ENCODE results near the gene MYBBP1A. TPM values are rescaled to one million over a fixed set of nuclear protein-coding genes. Genes with fewer than 3 reads are reported as not detected.

MYBBP1A gene
- total and polyA plus RNA-seq, 12 donors = 18.7 to 30.3 (median 23.4) TPM

DNA sequence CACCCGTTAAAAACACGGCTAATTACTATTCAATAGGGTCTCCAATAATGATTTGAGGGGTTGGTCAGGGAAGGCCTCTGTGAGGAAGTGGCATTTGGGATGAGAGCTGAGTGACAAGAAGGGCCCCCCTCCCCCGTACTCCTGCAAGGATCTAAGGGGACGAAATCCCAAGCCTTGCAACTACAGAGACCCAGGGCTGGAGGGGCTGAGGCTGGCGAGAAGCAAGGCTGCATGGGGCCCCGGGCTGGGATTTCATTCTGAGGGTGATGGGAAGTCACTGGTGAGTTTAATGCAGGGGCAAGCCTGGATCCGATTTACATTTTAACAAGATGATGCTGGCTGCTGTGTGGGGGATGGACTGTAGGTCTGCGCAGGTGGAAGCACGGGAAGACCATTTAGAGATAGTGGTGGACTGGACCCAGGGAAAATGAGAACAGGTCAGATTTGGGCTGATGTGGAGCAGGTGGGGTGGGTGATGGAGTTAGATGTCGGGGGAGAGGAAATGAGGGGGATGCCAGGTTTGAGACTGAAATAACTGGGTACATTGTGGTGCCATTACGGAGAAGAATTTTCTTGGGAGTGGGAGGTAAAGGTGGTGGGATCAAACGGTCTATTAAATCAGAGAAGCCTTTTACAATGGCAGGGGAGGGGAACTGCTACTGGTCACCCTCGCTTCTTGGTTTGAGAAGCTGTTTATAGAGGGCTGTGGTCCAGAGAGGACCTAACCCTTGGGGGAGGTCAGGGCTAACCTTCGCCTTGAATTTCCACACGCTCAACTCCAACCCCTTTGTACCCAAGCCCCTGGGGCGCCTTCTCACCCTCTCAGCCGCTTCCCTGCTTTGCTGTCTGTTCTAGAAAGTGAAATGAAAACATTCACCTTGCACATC is 932 bp upstream of the MYBBP1A start:
- H3K27ac ChIP-seq = peak overlapping the region; percentile 49 to 92 (median 88)
- peaks cover 7 to 24% (median 21%) of the 10 kb centered on the region in 9 donors for H3K4me1 ChIP-seq
- intact Hi-C loops (cut with DNase I) = loop anchor here in 3 of 10 donors (5.0 to 10.0 kb wide), 2 partner anchors 61 to 134 kb away; partner anchors contain the start of gene SPNS2 (in 1 of the 3)
- no peaks in the 10 kb centered on the region for H3K9me3 ChIP-seq
- H3K36me3 ChIP-seq = peaks cover 0 to 31% (median 11%) of the 10 kb centered on the region in 9 donors
- DNase-seq (no peak), ATAC-seq (no peak)
- TF ChIP-seq, protein P1, sequence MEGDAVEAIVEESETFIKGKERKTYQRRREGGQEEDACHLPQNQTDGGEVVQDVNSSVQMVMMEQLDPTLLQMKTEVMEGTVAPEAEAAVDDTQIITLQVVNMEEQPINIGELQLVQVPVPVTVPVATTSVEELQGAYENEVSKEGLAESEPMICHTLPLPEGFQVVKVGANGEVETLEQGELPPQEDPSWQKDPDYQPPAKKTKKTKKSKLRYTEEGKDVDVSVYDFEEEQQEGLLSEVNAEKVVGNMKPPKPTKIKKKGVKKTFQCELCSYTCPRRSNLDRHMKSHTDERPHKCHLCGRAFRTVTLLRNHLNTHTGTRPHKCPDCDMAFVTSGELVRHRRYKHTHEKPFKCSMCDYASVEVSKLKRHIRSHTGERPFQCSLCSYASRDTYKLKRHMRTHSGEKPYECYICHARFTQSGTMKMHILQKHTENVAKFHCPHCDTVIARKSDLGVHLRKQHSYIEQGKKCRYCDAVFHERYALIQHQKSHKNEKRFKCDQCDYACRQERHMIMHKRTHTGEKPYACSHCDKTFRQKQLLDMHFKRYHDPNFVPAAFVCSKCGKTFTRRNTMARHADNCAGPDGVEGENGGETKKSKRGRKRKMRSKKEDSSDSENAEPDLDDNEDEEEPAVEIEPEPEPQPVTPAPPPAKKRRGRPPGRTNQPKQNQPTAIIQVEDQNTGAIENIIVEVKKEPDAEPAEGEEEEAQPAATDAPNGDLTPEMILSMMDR (IDR thresholded peaks at IDR 0.05) = no peak
- 65 to 66% methylated on average over 17 of the region's 17 CpGs for WGBS, 2 donors
- peak overlapping the region; percentile 44 to 96 (median 78) for H3K4me3 ChIP-seq
- no peaks in the 10 kb centered on the region for H3K27me3 ChIP-seq

DNA sequence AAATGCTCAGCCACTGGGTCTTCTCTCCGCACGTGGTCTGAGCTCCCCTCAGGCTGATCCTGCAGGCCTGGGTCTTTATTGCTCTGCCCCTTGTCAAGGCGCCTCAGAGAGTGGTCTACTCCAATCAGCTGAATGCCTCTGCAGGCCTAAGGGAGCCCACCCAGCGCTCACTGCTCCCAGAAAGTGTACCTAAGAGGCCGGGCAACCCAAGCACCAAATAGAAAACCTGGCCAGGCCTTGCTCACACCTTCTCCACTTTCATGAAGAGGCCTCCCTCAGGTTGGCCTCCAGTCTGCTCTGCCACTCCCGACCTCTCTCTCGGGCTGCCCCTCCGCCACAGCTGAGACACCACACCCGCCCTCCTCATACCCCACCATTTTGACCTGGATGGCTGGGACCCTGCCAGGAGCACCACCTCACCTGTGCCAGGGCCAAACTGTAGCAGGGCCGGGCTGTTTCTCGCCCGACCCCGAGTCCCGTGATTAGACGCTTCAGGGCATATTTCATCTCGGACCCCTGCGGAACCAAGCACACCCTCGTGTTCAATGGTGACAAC is 665 bp downstream of the MYBBP1A start:
- H3K36me3 ChIP-seq = peaks cover 0 to 47% (median 22%) of the 10 kb centered on the region in 9 donors
- WGBS, 2 donors = 19% methylated on average over 18 of the region's 18 CpGs
- no peaks in the 10 kb centered on the region for H3K9me3 ChIP-seq
- no peak for DNase-seq
- intact Hi-C loops (cut with DNase I) = loop anchor here in 1 of 10 donors (10.0 kb wide), 1 partner anchor 60 kb away; the partner anchor contains the start of gene SPNS2
- peaks cover 7 to 24% (median 21%) of the 10 kb centered on the region in 9 donors for H3K4me1 ChIP-seq
- no peaks in the 10 kb centered on the region for H3K27me3 ChIP-seq
- peak in 2 of 8 donors; percentile 1 to 23 for ATAC-seq
- peak overlapping the region; percentile 44 to 96 (median 78) for H3K4me3 ChIP-seq
- H3K27ac ChIP-seq = peak overlapping the region in 9 of 10 donors; percentile 78 to 92 (median 88)
- TF ChIP-seq, protein P1 (IDR thresholded peaks at IDR 0.05) = no peak

DNA sequence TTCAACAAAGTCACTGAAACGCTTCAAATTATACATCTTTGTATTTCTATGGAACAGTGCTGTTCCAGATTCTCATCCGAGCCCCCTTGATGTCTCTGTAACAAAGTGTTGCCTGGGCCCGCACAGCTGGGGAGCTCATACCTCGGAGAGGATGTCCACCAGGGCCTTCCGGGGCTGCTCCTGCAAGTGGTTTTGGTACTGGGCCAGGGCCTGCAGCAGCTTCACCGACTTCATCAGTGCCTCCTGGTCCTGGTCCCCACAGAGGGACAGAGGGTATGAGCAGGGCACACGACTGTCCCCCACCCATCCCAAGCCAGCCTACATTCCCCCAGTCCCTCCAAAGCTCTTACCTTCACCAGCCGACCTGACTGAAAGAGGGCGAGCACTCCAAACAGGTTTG is 1.5 kb downstream of the MYBBP1A start:
- intact Hi-C loops (cut with DNase I) = loop anchor here in 1 of 10 donors (10.0 kb wide), 1 partner anchor 59 kb away; the partner anchor contains the start of gene SPNS2
- no peak overlapping the region for H3K4me3 ChIP-seq
- WGBS, 2 donors = 71 to 72% methylated on average over 9 of the region's 9 CpGs
- no peaks in the 10 kb centered on the region for H3K9me3 ChIP-seq
- ATAC-seq (no peak), DNase-seq (no peak)
- TF ChIP-seq, protein P1 (IDR thresholded peaks at IDR 0.05) = no peak
- H3K27ac ChIP-seq = no peak overlapping the region
- peaks cover 0 to 55% (median 28%) of the 10 kb centered on the region in 9 donors for H3K36me3 ChIP-seq
- H3K4me1 ChIP-seq = peaks cover 7 to 24% (median 21%) of the 10 kb centered on the region in 9 donors
- no peaks in the 10 kb centered on the region for H3K27me3 ChIP-seq

DNA sequence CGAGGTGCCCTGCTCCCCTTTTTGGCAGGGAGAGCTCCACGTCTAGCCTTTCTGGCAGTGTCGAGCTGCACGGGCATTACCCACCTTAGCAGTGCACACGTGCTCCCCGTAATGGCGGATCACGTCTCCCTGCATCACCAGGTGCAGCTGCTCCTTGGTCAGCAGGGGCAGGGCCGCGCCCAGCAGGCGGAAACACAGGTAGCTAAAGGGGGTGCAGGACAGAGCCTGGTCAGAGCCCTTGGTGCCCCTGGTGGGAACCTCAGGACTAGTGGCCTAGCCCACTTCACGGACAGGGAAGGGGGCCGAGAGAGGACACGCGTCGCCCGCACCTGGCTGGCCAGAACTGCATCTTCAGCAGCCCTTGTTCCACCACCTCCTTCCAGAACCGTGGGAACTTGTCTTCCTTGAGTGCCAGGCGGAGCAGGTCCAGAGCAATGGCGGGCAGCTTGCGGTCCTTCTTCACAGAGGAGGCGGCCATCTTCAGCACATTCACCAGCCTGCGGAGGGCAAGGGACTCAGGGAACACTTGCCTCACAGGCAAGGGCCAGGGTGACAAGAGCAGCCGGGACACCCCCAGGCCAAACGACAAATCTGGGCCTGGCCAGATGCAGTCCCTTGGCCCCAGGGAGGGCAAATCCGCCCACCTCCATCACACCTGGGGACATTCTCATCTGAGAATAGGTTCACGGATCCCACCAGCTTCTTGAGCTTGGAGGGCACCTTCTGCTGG is 3.2 kb downstream of the MYBBP1A start:
- ATAC-seq = no peak
- TF ChIP-seq, protein P1 (IDR thresholded peaks at IDR 0.05) = no peak
- WGBS, 2 donors = 95% methylated on average over 27 of the region's 27 CpGs
- intact Hi-C loops (cut with DNase I) = loop anchor here in 1 of 10 donors (10.0 kb wide), 1 partner anchor 57 kb away; the partner anchor contains the start of gene SPNS2
- peaks cover 7 to 24% (median 21%) of the 10 kb centered on the region in 9 donors for H3K4me1 ChIP-seq
- no peaks in the 10 kb centered on the region for H3K9me3 ChIP-seq
- no peaks in the 10 kb centered on the region for H3K27me3 ChIP-seq
- no peak for DNase-seq
- H3K36me3 ChIP-seq = peaks cover 0 to 72% (median 40%) of the 10 kb centered on the region in 9 donors
- no peak overlapping the region for H3K27ac ChIP-seq
- H3K4me3 ChIP-seq = no peak overlapping the region

All from heart right ventricle (tissue), 16 donors.